ENCODE data around the gene OR2J2. TPM values are rescaled to one million over a fixed set of nuclear protein-coding genes. Genes with fewer than 3 reads are reported as not detected.
"Not testable (repeated sequence)": the region's sequence is repeated elsewhere in the genome, so short reads cannot be mapped to it uniquely, and the experiment has no call there.

OR2J2 gene
- total and polyA plus RNA-seq, 2 donors (not counting 1 experiment from before 2014, with no cell fraction given), result not detected

- H3K9me3 ChIP-seq (ENCODE audit: control extremely low read depth in 1 of 3, control insufficient read depth in 2 of 3, insufficient read depth in 1 of 3, low read length in 2 of 3); H2AFZ ChIP-seq (ENCODE audit: insufficient read depth, low read depth, low read length, poor library complexity, severe bottlenecking); H3K4me2 ChIP-seq (replicated peaks; ENCODE audit: low read depth, low read length, poor library complexity, severe bottlenecking); ATAC-seq (ENCODE audit: low read depth); H3K36me3 ChIP-seq (replicated peaks in 1 of 2; ENCODE audit: control extremely low read depth in 1 of 2, control insufficient read depth in 1 of 2, extremely low read depth in 1 of 2, insufficient read depth in 2 of 2, low read length in 1 of 2); H3K27ac Mint-ChIP-seq; intact Hi-C loops (cut with micrococcal nuclease); H3K27me3 ChIP-seq (replicated peaks in 1 of 4; ENCODE audit: control extremely low read depth in 1 of 4, control insufficient read depth in 3 of 4, insufficient read depth in 4 of 4, low read length in 3 of 4); POLR2A ChIA-PET; DNase-seq; H4K20me1 ChIP-seq (ENCODE audit: control insufficient read depth, insufficient read depth, low read length, poor library complexity, severe bottlenecking); H3K9me3 Mint-ChIP-seq (ENCODE audit: insufficient read depth); H3K79me2 ChIP-seq (ENCODE audit: control insufficient read depth, insufficient read depth, low read length); H3K4me1 Mint-ChIP-seq; H3K27ac ChIP-seq (ENCODE audit: low read length in 2 of 2); H3K4me3 Mint-ChIP-seq; H3K4me1 ChIP-seq (ENCODE audit: control insufficient read depth in 2 of 2, insufficient read depth in 2 of 2, low read length in 2 of 2); H3K4me3 ChIP-seq (ENCODE audit: control extremely low read depth in 1 of 5, extremely low read depth in 1 of 5, insufficient read depth in 1 of 5, low read depth in 2 of 5, low read length in 4 of 5); H3K9ac ChIP-seq (ENCODE audit: low read length); CTCF ChIA-PET: not testable (repeated sequence)
- peaks cover 27% of the 10 kb centered on the region for H3K27me3 Mint-ChIP-seq
- 97% methylated on average over 8 of the region's 28 CpGs for WGBS (ENCODE audit: insufficient coverage)
Measured at GRCh38 chr6:29165571-29165970, 5.1 kb upstream of the OR2J2 start.

- no peaks in the 10 kb centered on the region for H3K4me1 ChIP-seq (ENCODE audit: control insufficient read depth in 2 of 2, insufficient read depth in 2 of 2, low read length in 2 of 2)
- CTCF ChIA-PET, result no interaction called here
- TF ChIP-seq CTCF (IDR thresholded peaks at IDR 0.05), result no peak
- TF ChIP-seq EZH2 (IDR thresholded peaks at IDR 0.05; ENCODE audit: borderline replicate concordance, insufficient read depth, low read depth, low read length, poor library complexity, severe bottlenecking), result no peak
- H3K27ac ChIP-seq (ENCODE audit: low read length in 2 of 2), result no peak overlapping the region
- H3K9ac ChIP-seq (ENCODE audit: low read length), result no peak overlapping the region
- H3K27ac Mint-ChIP-seq, result no peak overlapping the region
- DNase-seq, result no peak
- no peaks in the 10 kb centered on the region for H3K9me3 Mint-ChIP-seq (ENCODE audit: insufficient read depth)
- H3K4me2 ChIP-seq (replicated peaks; ENCODE audit: low read depth, low read length, poor library complexity, severe bottlenecking), result no peak overlapping the region
- H3K4me1 Mint-ChIP-seq, result no peaks in the 10 kb centered on the region
- H3K27me3 Mint-ChIP-seq, result peaks cover 10% of the 10 kb centered on the region
- no peaks in the 10 kb centered on the region for H4K20me1 ChIP-seq (ENCODE audit: control insufficient read depth, insufficient read depth, low read length, poor library complexity, severe bottlenecking)
- H3K27me3 ChIP-seq (replicated peaks in 1 of 4; ENCODE audit: control extremely low read depth in 1 of 4, control insufficient read depth in 3 of 4, insufficient read depth in 4 of 4, low read length in 3 of 4), result no peaks in the 10 kb centered on the region
- no peak overlapping the region for H3K4me3 Mint-ChIP-seq
- H3K4me3 ChIP-seq (ENCODE audit: control extremely low read depth in 1 of 5, extremely low read depth in 1 of 5, insufficient read depth in 1 of 5, low read depth in 2 of 5, low read length in 4 of 5), result no peak overlapping the region
- no CpG with 5 or more reads among the region's 1 CpG for WGBS (ENCODE audit: insufficient coverage)
- no peak overlapping the region for H2AFZ ChIP-seq (ENCODE audit: insufficient read depth, low read depth, low read length, poor library complexity, severe bottlenecking)
- no peaks in the 10 kb centered on the region for H3K9me3 ChIP-seq (ENCODE audit: control extremely low read depth in 1 of 3, control insufficient read depth in 2 of 3, insufficient read depth in 1 of 3, low read length in 2 of 3)
- POLR2A ChIA-PET, result no interaction called here
- intact Hi-C loops (cut with micrococcal nuclease), result no loop called here
- H3K79me2 ChIP-seq (ENCODE audit: control insufficient read depth, insufficient read depth, low read length), result no peaks in the 10 kb centered on the region
- ATAC-seq (ENCODE audit: low read depth), result no peak
- H3K36me3 ChIP-seq (replicated peaks in 1 of 2; ENCODE audit: control extremely low read depth in 1 of 2, control insufficient read depth in 1 of 2, extremely low read depth in 1 of 2, insufficient read depth in 2 of 2, low read length in 1 of 2), result no peaks in the 10 kb centered on the region
Measured at GRCh38 chr6:29171736-29172135, 1.0 kb downstream of the OR2J2 start.
